GF-D8 (cell line): ENCODE data around the gene THSD7B.
"Not testable (repeated sequence)": the region's sequence is repeated elsewhere in the genome, so short reads cannot be mapped to it uniquely, and the experiment has no call there.

Source experiments
- DNase-seq: peaks from one replicate; lab custom pipeline; 2025; lab: John Stamatoyannopoulos, UW

THSD7B gene

GRCh38 chr2:136932700-136933099, 167.4 kb downstream of the THSD7B start:
- no peak for DNase-seq

GRCh38 chr2:136935119-136935518, 169.8 kb downstream of the THSD7B start:
- DNase-seq = no peak

- no peak for DNase-seq
Measured at GRCh38 chr2:136956050-136956449, 190.7 kb downstream of the THSD7B start.

- no peak for DNase-seq
Measured at GRCh38 chr2:136957044-136957443, 191.7 kb downstream of the THSD7B start.

GRCh38 chr2:136962105-136962725, 196.9 kb downstream of the THSD7B start:
- no peak for DNase-seq

GRCh38 chr2:136966485-136966884, 201.1 kb downstream of the THSD7B start:
- DNase-seq = no peak

- no peak for DNase-seq
Measured at GRCh38 chr2:136980303-136980702, 215.0 kb downstream of the THSD7B start.

- DNase-seq = not testable (repeated sequence)
Measured at GRCh38 chr2:136981689-136982088, 216.3 kb downstream of the THSD7B start.

GRCh38 chr2:136985044-136985443, 219.7 kb downstream of the THSD7B start:
- DNase-seq = no peak

- DNase-seq = no peak
Measured at GRCh38 chr2:136986605-136987221, 221.4 kb downstream of the THSD7B start.

GRCh38 chr2:136990316-136990715, 225.0 kb downstream of the THSD7B start:
- DNase-seq = no peak

- no peak for DNase-seq
Measured at GRCh38 chr2:136994793-136995192, 229.4 kb downstream of the THSD7B start.

GRCh38 chr2:136997557-136997956, 232.2 kb downstream of the THSD7B start:
- DNase-seq = no peak

- DNase-seq = no peak
Measured at GRCh38 chr2:137000811-137001210, 235.5 kb downstream of the THSD7B start.

- DNase-seq = no peak
Measured at GRCh38 chr2:137002896-137003295, 237.6 kb downstream of the THSD7B start.

GRCh38 chr2:137005210-137005609, 239.9 kb downstream of the THSD7B start:
- DNase-seq = no peak

GRCh38 chr2:137007938-137008337, 242.6 kb downstream of the THSD7B start:
- no peak for DNase-seq

- no peak for DNase-seq
Measured at GRCh38 chr2:137009953-137010352, 244.6 kb downstream of the THSD7B start.

GRCh38 chr2:137020452-137021196, 255.3 kb downstream of the THSD7B start:
- no peak for DNase-seq

- DNase-seq = no peak
Measured at GRCh38 chr2:137021763-137022162, 256.4 kb downstream of the THSD7B start.

- DNase-seq = no peak
Measured at GRCh38 chr2:137023205-137023604, 257.9 kb downstream of the THSD7B start.

GRCh38 chr2:137031731-137032130, 266.4 kb downstream of the THSD7B start:
- no peak for DNase-seq

- no peak for DNase-seq
Measured at GRCh38 chr2:137036619-137037018, 271.3 kb downstream of the THSD7B start.
